HG02973 (cell line): Measurements from ENCODE around the gene BTRC.
"Not testable (repeated sequence)": the region's sequence is repeated elsewhere in the genome, so short reads cannot be mapped to it uniquely, and the experiment has no call there.

Experiments used
- ATAC-seq: cut with Tn5 transposase; IDR thresholded peaks from one replicate; pipeline ENCODE4 v1.9.1; 2021; ENCODE audit warnings: moderate library complexity; ENCODE audit not compliant: unreplicated experiment

The BTRC gene

DNA sequence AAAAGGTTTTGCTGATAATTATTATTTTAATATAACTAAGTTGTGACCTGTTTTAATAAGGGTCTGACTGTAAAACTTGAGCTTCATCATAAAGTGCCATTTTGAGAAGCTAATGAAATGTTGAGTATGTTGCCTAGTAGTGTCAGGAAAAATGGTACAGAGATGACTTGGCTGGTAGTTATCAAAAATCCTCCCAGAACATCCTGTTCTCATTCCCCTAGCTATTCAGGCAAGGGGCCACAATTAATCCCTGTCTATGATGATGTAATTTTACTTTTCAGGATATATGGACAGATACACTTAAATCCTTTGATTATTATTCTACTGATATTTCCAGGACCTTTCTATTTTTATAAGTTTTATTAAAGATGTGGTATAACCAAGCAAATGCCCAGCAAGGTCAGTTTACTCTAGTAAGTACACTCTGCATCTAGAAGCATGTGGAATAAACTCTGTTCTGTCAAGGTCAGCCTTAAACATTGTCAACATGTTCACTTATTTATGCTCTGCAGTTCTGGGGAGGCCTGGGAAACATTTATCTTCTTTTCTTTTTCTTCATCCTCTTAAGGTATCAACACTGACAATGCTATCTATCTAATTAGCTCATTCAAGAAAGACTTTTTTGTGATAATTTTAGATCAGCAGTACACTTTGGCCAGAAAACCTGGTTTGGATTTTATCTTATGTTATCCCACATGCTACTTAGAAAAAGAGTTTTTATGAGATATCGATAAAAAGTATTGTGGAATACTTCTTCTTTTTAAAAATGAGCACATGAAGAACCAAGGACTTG is 32.1 kb downstream of the BTRC start:
- ATAC-seq, result no peak

GRCh38 chr10:101386659-101387259 is 32.8 kb downstream of the BTRC start:
- ATAC-seq, result no peak

GRCh38 chr10:101388676-101389276 is 34.8 kb downstream of the BTRC start:
- no peak for ATAC-seq

- not testable (repeated sequence) for ATAC-seq
Measured at GRCh38 chr10:101389532-101389931, 35.6 kb downstream of the BTRC start.

- ATAC-seq, result no peak
Measured at GRCh38 chr10:101389986-101390531, 36.1 kb downstream of the BTRC start.

- no peak for ATAC-seq
Measured at GRCh38 chr10:101393378-101393777, 39.4 kb downstream of the BTRC start.

GRCh38 chr10:101394524-101395133 is 40.7 kb downstream of the BTRC start:
- no peak for ATAC-seq

GRCh38 chr10:101397140-101397539 is 43.2 kb downstream of the BTRC start:
- no peak for ATAC-seq

DNA sequence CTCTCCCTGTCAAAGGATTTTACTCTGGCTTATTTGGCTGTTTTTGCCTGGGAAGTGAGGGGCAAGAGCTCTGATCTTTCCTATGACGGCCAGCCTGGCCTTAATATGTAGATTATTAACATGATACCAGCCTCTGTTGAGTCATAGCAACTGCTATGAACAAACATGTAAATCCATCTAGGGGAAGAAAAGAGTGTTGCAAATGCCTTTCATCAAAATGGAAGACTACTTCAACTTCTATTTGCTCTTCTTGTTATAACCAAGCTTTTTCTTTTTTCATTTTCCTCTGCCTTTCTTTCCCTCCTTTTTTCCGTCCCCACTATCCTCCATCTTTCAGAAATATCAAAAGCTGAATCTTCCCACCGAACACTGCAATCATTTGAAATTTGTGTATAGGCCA is 46.6 kb downstream of the BTRC start:
- no peak for ATAC-seq

GRCh38 chr10:101402711-101403110 is 48.7 kb downstream of the BTRC start:
- ATAC-seq, result no peak

DNA sequence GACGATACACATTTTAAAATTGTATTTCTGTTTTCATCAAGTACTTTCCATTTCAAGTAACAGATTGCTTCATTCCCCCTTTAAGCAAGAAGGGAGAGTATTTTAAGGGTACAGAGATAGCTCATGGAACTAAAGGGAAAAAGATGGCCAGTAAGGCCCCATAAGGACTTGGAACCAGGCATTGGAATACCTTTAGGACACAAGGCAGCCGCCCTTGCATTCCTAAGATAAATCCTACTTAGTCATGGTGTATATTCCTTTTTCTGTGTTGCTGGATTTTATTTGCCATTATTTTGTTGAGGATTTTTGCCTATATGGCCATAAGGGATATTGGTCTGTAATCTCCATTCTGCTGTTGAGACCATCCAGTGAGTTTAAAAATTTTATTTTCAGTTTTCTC is 49.2 kb downstream of the BTRC start:
- ATAC-seq, result no peak

DNA sequence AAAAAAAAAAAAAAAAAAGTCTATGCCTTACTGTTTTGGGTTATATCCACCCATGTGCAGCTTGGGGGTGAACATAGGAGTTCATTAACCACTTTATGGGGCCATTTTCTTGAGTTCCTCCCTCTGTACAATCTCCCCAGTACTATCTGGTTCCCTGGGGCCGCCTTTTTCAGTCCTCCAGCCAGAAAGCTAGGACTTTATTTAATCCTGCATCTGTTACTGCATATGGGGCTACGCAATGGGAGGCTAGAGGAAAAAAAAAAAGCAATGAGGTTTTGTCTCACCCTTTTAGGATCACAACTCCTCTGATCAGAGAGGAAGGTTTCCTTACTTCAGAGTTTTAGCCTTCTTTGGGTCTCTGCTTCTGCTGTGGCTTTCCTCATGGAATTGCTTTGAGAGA is 51.0 kb downstream of the BTRC start:
- ATAC-seq, result no peak

- no peak for ATAC-seq
Measured at GRCh38 chr10:101411598-101411997, 57.6 kb downstream of the BTRC start.

DNA sequence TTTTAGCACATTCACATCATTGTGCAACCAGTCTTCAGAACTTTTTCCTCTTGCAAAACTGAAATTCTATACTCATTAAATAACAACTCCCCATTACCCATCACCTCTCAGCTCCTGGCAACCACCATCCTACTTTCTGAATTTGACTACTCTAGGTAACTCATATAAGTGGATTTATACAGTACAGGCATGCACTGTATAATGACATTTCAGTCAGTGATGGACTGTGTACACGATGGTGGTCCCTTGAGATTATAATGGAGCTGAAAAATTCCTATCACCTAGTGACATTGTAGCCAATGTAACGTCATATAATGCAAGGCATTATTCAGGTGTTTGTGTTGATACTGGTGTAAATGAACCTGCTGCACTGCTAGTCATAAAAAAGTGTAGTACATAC is 60.1 kb downstream of the BTRC start:
- ATAC-seq, result no peak

DNA sequence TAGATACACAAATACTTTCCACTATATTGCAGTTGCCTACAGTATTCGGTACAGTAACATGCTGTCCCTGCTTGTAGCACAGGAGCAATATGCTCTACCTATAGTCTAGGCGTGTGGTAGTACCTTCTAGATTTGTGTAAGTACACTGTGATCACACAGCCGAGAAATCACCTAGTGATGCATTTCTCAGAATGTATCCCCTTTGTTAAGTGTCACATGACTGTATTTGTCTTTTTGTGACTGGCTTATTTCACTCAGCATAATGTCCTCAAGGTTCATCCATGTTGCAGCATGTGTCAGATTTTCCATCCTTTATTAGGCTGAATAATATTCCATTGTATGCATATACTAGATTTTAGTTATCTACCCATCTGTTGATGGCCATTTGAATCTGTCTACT is 61.9 kb downstream of the BTRC start:
- no peak for ATAC-seq

- ATAC-seq, result not testable (repeated sequence)
Measured at GRCh38 chr10:101421967-101422366, 68.0 kb downstream of the BTRC start.

DNA sequence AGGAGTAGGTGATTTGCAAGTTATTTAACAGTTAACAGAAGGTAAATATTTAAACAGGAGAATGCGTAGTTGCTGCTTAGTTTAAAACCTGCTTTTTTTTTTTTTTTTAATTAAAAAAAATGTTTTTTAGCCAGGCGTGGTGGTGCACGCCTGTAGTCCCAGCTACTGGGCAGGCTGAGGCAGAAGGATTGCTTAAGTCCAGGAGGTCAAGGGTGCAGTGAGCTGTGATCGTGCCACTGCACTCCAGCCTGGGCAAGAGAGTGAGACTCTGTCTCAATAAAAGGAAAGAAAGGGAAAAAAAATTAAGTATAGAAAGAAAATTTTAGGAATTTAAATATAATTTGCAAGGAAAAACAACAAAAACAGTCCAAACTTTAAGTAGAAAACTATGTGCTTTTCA is 71.6 kb downstream of the BTRC start:
- ATAC-seq, result no peak

GRCh38 chr10:101428036-101428435 is 74.1 kb downstream of the BTRC start:
- no peak for ATAC-seq

DNA sequence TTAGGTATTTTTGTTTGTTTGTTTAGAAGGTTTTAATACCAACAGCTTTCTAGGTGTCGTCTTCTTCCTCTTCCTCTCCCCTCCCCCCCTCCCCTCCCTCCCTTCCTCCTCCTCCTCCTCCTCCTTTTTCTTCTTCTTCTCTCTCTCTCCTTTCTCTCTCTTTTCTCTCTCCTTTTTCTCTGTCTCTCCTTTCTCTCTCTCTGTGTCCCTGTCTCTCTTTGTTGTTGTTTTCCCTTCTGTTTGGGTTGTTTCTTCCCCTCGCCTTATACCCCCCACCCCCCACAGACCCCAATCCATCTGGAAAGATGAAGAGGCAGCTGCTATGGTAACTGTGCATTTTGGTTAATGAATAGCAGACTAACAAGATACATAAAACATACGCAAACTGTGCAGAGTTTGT is 75.5 kb downstream of the BTRC start:
- ATAC-seq, result no peak

DNA sequence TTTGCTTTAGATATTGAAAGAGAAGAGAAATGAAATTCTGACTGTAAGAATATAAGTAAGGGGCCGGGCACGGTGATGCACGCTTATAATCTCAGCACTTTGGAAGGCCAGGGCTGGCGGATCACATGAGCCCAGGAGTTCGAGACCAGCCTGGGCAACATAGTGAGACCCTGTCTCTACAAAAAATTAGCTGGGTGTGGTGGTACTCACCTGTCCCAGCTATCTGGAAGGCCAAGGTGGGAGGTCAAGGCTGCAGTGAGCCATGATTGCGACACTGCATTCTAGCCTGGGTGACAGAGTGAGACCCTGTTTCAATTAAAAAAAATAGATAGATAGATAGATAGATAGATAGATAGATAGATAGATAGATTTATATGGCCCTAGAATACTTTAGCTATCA is 82.3 kb downstream of the BTRC start:
- ATAC-seq, result no peak

DNA sequence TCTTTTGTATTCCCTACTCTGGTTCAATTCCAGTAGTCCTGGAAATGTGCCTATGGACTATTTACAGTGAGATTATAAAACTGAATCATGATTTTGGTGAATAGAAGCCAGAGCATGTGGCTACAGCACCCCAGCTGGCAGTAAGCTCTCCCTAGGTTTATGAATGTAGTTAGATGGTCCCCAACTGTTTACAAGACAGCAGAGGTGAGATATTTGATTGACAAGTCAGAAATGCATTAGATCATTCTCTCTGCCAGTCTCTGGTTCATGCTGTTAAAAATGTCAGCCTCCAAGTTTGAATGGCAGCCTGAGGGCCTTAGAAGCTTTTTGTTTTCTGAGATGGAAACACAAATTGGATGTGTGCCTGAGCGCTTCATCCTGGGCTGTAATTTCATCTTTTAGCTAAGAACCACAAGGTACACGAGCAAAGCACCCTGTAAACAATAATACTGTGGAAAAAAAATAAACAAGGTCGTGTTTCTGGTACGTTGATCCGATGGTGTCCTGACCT is 85.0 kb downstream of the BTRC start:
- ATAC-seq, result no peak
